HCT116 (cell line): ENCODE results near the gene BRSK2. TPM values are rescaled to one million over a fixed set of nuclear protein-coding genes. Genes with fewer than 3 reads are reported as not detected.

Experiments
- ATAC-seq: fragments of 200-7000 bp; cut with Tn5 transposase; 2 replicates; pipeline ENCODE4 v1.9.1; 2020; ENCODE audit warnings: mild to moderate bottlenecking, moderate library complexity
- BruUV-seq: library from RNA; stranded (reverse); fragments of 400-500 nt; replicated peaks from 2 replicates; lab custom pipeline; 2021; lab: Mats Ljungman, UMichigan
- CTCF ChIA-PET: fragments of 300-600 bp; sonication (Branson Sonifier 250); formaldehyde crosslinking; loops from one replicate; lab custom pipeline; 2021; ENCODE audit warnings: antibody characterized with exemption; lab: Charles Lee
- POLR2A ChIA-PET: fragments of 300-600, 350-600 bp; sonication (Branson Sonifier 250); formaldehyde crosslinking; loops from one replicate; lab custom pipeline; 2021; ENCODE audit warnings: antibody characterized with exemption; lab: Charles Lee
- RAD21 ChIA-PET, 2 experiments: fragments of 300-600 bp; sonication (Branson Sonifier 250); formaldehyde crosslinking; loops; one replicate each; lab custom pipeline; 2023; ENCODE audit warnings: low total read pairs in 2 of 2; ENCODE audit not compliant: uncharacterized antibody in 2 of 2, unreplicated experiment in 2 of 2, low non-redundant PET in 1 of 2; lab: Charles Lee
- DNase-seq: peaks from one replicate; pipeline ENCODE4 v3.0.0-alpha.2; 2010; ENCODE audit warnings: low read depth, low spot score
- H2AFZ ChIP-seq: fragments of 200-600 bp; shearing (Covaris generic), sonication (generic); 2 replicates; pipeline ENCODE4 v1.6.1; 2017; ENCODE audit warnings: low read depth, mixed run types, mixed read lengths, antibody characterized with exemption, low read length; ENCODE audit not compliant: poor library complexity, severe bottlenecking
- H3K27ac ChIP-seq: 2 replicates; pipeline ENCODE4 v1.5.1; 2012; ENCODE audit warnings: low read depth, low read length
- H3K27me3 ChIP-seq: fragments of 200-600 bp; sonication (generic); 2 replicates; pipeline ENCODE4 v1.6.1; 2016; ENCODE audit warnings: mixed run types, low read length, mixed read lengths; ENCODE audit not compliant: insufficient read depth
- H3K36me3 ChIP-seq, 2 experiments: fragments of 200-500 bp in 1 of 2; fragments of 200-600 bp in 1 of 2; sonication (Bioruptor generic) in 1 of 2; sonication (generic) in 1 of 2; 2 replicates each; pipeline versions ENCODE4 v1.5.1 to v1.6.1; 2014 to 2016; ENCODE audit warnings: low read length in 2 of 2, inconsistent platforms in 1 of 2, mixed read lengths in 1 of 2, mixed run types in 1 of 2; ENCODE audit not compliant: insufficient read depth in 2 of 2, control insufficient read depth in 1 of 2
- H3K4me1 ChIP-seq, 2 experiments: fragments of 200-600 bp in 1 of 2; sonication (generic) in 1 of 2; 2 replicates each; pipeline versions ENCODE4 v1.5.1 to v1.6.1; 2012 to 2017; ENCODE audit warnings: low read length in 2 of 2, inconsistent platforms in 1 of 2, mild to moderate bottlenecking in 1 of 2, mixed read lengths in 1 of 2, mixed run types in 1 of 2, moderate library complexity in 1 of 2; ENCODE audit not compliant: insufficient read depth in 2 of 2, control insufficient read depth in 1 of 2
- H3K4me2 ChIP-seq: fragments of 200-600 bp; sonication (generic); 2 replicates; pipeline ENCODE4 v1.6.1; 2017; ENCODE audit warnings: mixed run types, low read length, mixed read lengths
- H3K4me3 ChIP-seq, 2 experiments: fragments of 200-600 bp in 1 of 2; sonication (generic) in 1 of 2; replicated peaks in 1 of 2; 2 replicates each; pipeline ENCODE4 v1.5.1; 2011 to 2016; ENCODE audit warnings: low read length in 2 of 2, control low read depth in 1 of 2, low read depth in 1 of 2, mild to moderate bottlenecking in 1 of 2, mixed read lengths in 1 of 2, mixed run types in 1 of 2
- H3K79me2 ChIP-seq: fragments of 200-600 bp; sonication (generic); 2 replicates; pipeline ENCODE4 v1.6.1; 2017; ENCODE audit warnings: mild to moderate bottlenecking, mixed run types, low read length, moderate library complexity, mixed read lengths; ENCODE audit not compliant: insufficient read depth
- H3K9ac ChIP-seq: fragments of 200-600 bp; sonication (generic); 2 replicates; pipeline ENCODE4 v1.6.1; 2016; ENCODE audit warnings: low read length, mixed read lengths
- H3K9me2 ChIP-seq: fragments of 200-600 bp; sonication (generic), shearing (Covaris generic); 2 replicates; pipeline ENCODE4 v1.6.1; 2017; ENCODE audit warnings: mixed run types, mild to moderate bottlenecking, moderate library complexity; ENCODE audit not compliant: insufficient read depth
- H3K9me3 ChIP-seq, 2 experiments: fragments of 200-500 bp in 1 of 2; fragments of 200-600 bp in 1 of 2; sonication (Bioruptor generic) in 1 of 2; sonication (generic) in 1 of 2; 2 replicates each; pipeline ENCODE4 v1.6.1; 2014 to 2017; ENCODE audit warnings: low read length in 2 of 2, mixed read lengths in 2 of 2, inconsistent platforms in 1 of 2, low read depth in 1 of 2, mild to moderate bottlenecking in 1 of 2, mixed run types in 1 of 2, moderate library complexity in 1 of 2; ENCODE audit not compliant: control insufficient read depth in 1 of 2, insufficient read depth in 1 of 2
- H4K20me1 ChIP-seq: fragments of 200-600 bp; sonication (generic), shearing (Covaris generic); 2 replicates; pipeline ENCODE4 v1.6.1; 2017; ENCODE audit warnings: mixed run types, mild to moderate bottlenecking, moderate library complexity; ENCODE audit not compliant: insufficient read depth
- CBX3 ChIP-seq: IDR thresholded peaks from 2 replicates; pipeline ENCODE4 v1.6.1; 2012; ENCODE audit warnings: low read depth
- CEBPB ChIP-seq: IDR thresholded peaks from 2 replicates; pipeline ENCODE4 v1.6.1; 2012; ENCODE audit warnings: low read depth
- ELF1 ChIP-seq: IDR thresholded peaks from 2 replicates; pipeline ENCODE4 v1.6.1; 2012; ENCODE audit warnings: low read depth, borderline replicate concordance
- FOSL1 ChIP-seq: IDR thresholded peaks from 2 replicates; pipeline ENCODE4 v1.6.1; 2012; ENCODE audit warnings: low read depth
- JUND ChIP-seq: IDR thresholded peaks from 2 replicates; pipeline ENCODE4 v1.6.1; 2012
- MAX ChIP-seq: IDR thresholded peaks from 2 replicates; pipeline ENCODE4 v1.6.1; 2012
- POLR2AphosphoS5 ChIP-seq: IDR thresholded peaks from 2 replicates; pipeline ENCODE4 v1.6.1; 2011; ENCODE audit warnings: mild to moderate bottlenecking, low read depth, low read length, moderate library complexity
- RAD21 ChIP-seq: IDR thresholded peaks from 2 replicates; pipeline ENCODE4 v1.6.1; 2012; ENCODE audit warnings: low read depth, mild to moderate bottlenecking
- SP1 ChIP-seq: IDR thresholded peaks from 2 replicates; pipeline ENCODE4 v1.6.1; 2012; ENCODE audit warnings: low read depth
- ZFX ChIP-seq: fragments of 450-650 bp; IDR thresholded peaks from 2 replicates; pipeline ENCODE4 v1.6.1; 2017
- ZNF274 ChIP-seq: fragments of 200-500 bp; sonication (Bioruptor generic); IDR thresholded peaks from 2 replicates; pipeline ENCODE4 v1.6.1; 2014; ENCODE audit warnings: mild to moderate bottlenecking, low read depth, low read length, inconsistent platforms
- intact Hi-C: fragments of 100-400 bp; cut with micrococcal nuclease; formaldehyde crosslinking; loops from 2 replicates; pipeline ENCODE4 v1.10.0; 2022
- total RNA-seq: library from RNA; stranded (reverse); gene quantifications from one replicate; pipeline ENCODE4 v1.2.1, GENCODE V29; 2021; ENCODE audit not compliant: unreplicated experiment
- TF ChIP-seq, protein P1 (sequence below), 3 experiments: fragments of 200-600 bp in 1 of 3; sonication (generic) in 1 of 3; IDR thresholded peaks in 2 of 3; conservative IDR thresholded peaks in 1 of 3; 2 replicates each; pipeline ENCODE4 v1.5.1; 2012 to 2017; ENCODE audit warnings: low read depth in 2 of 3, low read length in 2 of 3, antibody characterized with exemption in 1 of 3, borderline replicate concordance in 1 of 3, control low read depth in 1 of 3, mild to moderate bottlenecking in 1 of 3, mixed read lengths in 1 of 3, mixed run types in 1 of 3, moderate library complexity in 1 of 3; ENCODE audit not compliant: insufficient read depth in 1 of 3
- TF ChIP-seq, protein P2 (sequence below): IDR thresholded peaks from 2 replicates; pipeline ENCODE4 v1.6.1; 2012

The BRSK2 gene
- total RNA-seq, 1 experiment from 2014 or later: 14.0 TPM

DNA sequence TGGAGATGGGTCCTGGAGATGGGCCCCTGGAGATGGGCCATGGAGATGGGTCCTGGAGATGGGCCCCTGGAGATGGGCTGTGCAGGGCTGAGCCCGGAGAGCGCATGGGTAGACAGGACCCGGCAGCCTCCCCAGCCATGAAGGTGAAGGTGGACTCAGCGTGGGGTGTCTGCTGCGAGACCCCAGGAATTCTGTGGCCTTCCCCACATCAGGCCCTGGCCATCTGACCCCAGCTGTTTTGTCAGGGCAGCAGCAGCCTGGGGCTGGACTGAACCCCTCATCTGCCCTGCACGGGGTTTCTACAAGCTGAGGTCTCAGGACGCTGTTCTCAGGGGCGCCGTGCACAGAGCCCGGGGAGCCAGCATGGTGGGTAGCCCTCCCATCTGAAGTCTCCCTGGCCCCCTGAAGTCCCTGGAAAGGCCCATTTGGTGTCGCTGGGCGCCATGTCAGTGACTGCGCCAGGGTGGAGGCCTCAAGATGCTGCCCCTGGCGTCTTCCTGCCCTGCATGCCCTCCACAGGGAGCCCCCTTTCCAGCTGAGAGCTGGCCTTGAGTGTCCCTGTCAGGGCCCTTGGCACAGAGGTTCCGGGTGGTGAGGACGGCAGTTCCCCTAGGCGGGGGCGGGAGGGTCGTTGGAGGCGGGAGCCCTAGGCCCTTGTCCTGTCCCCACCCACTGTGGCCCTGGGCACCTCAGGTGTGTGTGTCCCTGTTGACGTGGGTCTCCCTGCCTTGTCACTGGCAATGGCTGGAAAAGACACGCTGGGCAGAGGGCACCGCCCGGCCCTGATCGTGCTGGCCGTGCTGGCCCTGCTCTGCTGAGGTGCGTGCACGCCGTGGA lies 5.4 kb downstream of the BRSK2 start:
- Histone ChIP-seq H3K27ac (no peak overlapping the region), H3K4me3 (no peak overlapping the region), H3K9ac (no peak overlapping the region), H4K20me1 (no peaks in the 10 kb centered on the region), H3K9me3 (no peaks in the 10 kb centered on the region), H3K27me3 (no peaks in the 10 kb centered on the region), H3K4me1 (peaks cover 0 to 6% of the 10 kb centered on the region in 2 experiments; a peak in 1 of 4 replicates), H2AFZ (no peak overlapping the region)
- RAD21 ChIA-PET: no interaction called here
- POLR2A ChIA-PET: no interaction called here
- intact Hi-C loops: no loop called here
- no peak for TF ChIP-seq CBX3
- TF ChIP-seq CEBPB: no peak
- no peak for TF ChIP-seq ELF1
- no peak for TF ChIP-seq MAX
- TF ChIP-seq, protein P1, sequence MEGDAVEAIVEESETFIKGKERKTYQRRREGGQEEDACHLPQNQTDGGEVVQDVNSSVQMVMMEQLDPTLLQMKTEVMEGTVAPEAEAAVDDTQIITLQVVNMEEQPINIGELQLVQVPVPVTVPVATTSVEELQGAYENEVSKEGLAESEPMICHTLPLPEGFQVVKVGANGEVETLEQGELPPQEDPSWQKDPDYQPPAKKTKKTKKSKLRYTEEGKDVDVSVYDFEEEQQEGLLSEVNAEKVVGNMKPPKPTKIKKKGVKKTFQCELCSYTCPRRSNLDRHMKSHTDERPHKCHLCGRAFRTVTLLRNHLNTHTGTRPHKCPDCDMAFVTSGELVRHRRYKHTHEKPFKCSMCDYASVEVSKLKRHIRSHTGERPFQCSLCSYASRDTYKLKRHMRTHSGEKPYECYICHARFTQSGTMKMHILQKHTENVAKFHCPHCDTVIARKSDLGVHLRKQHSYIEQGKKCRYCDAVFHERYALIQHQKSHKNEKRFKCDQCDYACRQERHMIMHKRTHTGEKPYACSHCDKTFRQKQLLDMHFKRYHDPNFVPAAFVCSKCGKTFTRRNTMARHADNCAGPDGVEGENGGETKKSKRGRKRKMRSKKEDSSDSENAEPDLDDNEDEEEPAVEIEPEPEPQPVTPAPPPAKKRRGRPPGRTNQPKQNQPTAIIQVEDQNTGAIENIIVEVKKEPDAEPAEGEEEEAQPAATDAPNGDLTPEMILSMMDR (IDR thresholded peaks at IDR 0.05 in 2 of 3, conservative IDR thresholded peaks at IDR 0.05 in 1 of 3; ENCODE audit: borderline replicate concordance in 1 of 3, insufficient read depth in 1 of 3, low read depth in 2 of 3, low read length in 2 of 3): no peak
- no peak for TF ChIP-seq ZNF274
- no peak for TF ChIP-seq POLR2AphosphoS5
- TF ChIP-seq, protein P2, sequence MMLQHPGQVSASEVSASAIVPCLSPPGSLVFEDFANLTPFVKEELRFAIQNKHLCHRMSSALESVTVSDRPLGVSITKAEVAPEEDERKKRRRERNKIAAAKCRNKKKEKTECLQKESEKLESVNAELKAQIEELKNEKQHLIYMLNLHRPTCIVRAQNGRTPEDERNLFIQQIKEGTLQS: no peak
- no peak for TF ChIP-seq SP1
- TF ChIP-seq JUND: no peak
- no peak for TF ChIP-seq FOSL1
- TF ChIP-seq RAD21: no peak
- no peak for TF ChIP-seq ZFX
- TF ChIP-seq, all 23 proteins: peak for 0
- Histone ChIP-seq H3K4me2 (no peak overlapping the region), H3K9me2 (no peaks in the 10 kb centered on the region), H3K36me3 (no peaks in the 10 kb centered on the region), H3K79me2 (peaks cover 5% of the 10 kb centered on the region; the same call in 1 of the 2 replicates)
- DNase-seq: no peak
- ATAC-seq: no peak
- CTCF ChIA-PET: no interaction called here
- BruUV-seq: no TSS peak
